ENCODE measurements around the gene FBXW7.

- TF ChIP-seq POLR2AphosphoS5 (IDR thresholded peaks at IDR 0.05) (no peak), CTCF (IDR thresholded peaks at IDR 0.05) (no peak), EP300 (IDR thresholded peaks at IDR 0.05) (no peak), POLR2A (IDR thresholded peaks at IDR 0.05) (no peak)
These were observed 257.2 kb downstream of the FBXW7 start for GRCh38 chr4:152278505-152279233.
